22Rv1 (cell line): ENCODE measurements around the gene SLC15A5.

ENCODE experiments used
- H3K27ac ChIP-seq: fragments of 450-650 bp; 2 replicates; pipeline ENCODE4 v1.5.1; 2017
- CTCF ChIP-seq: fragments of 450-650 bp; IDR thresholded peaks from 2 replicates; pipeline ENCODE4 v1.5.1; 2017; ENCODE audit warnings: mild to moderate bottlenecking
- ZFX ChIP-seq: fragments of 450-650 bp; IDR thresholded peaks from 2 replicates; pipeline ENCODE4 v1.6.1; 2017; ENCODE audit warnings: antibody characterized with exemption, borderline replicate concordance

Gene SLC15A5

GRCh38 chr12:16168078-16168477 lies 109.4 kb downstream of the SLC15A5 start:
- TF ChIP-seq ZFX (no peak), CTCF (no peak)
- H3K27ac ChIP-seq: no peak overlapping the region

- TF ChIP-seq CTCF: no peak
- TF ChIP-seq ZFX: no peak
- no peak overlapping the region for H3K27ac ChIP-seq
These were observed 110.7 kb downstream of the SLC15A5 start for GRCh38 chr12:16166563-16167470.

- no peak for TF ChIP-seq ZFX
- peak; percentile 87 for TF ChIP-seq CTCF
These were observed 112.0 kb downstream of the SLC15A5 start for GRCh38 chr12:16165506-16165905.

GRCh38 chr12:16163901-16164300 lies 113.6 kb downstream of the SLC15A5 start:
- TF ChIP-seq ZFX (no peak), CTCF (no peak)
- H3K27ac ChIP-seq: no peak overlapping the region

More at GRCh38 chr12:16165506-16165905, 112.0 kb downstream of the SLC15A5 start:
- no peak overlapping the region for H3K27ac ChIP-seq

GRCh38 chr12:16163146-16163545 lies 114.3 kb downstream of the SLC15A5 start:
- H3K27ac ChIP-seq: no peak overlapping the region
- TF ChIP-seq ZFX: no peak
- no peak for TF ChIP-seq CTCF

GRCh38 chr12:16159571-16159970 lies 117.9 kb downstream of the SLC15A5 start:
- TF ChIP-seq ZFX: no peak
- no peak for TF ChIP-seq CTCF
- no peak overlapping the region for H3K27ac ChIP-seq

- TF ChIP-seq CTCF: no peak
- no peak for TF ChIP-seq ZFX
- no peak overlapping the region for H3K27ac ChIP-seq
These were observed 119.4 kb downstream of the SLC15A5 start for GRCh38 chr12:16158050-16158449.
